ENCODE results near the gene ZDHHC14.

Gene ZDHHC14

GRCh38 chr6:157427969-157428368 lies 47.0 kb downstream of the ZDHHC14 start:
- H3K27me3 Mint-ChIP-seq, result no peaks in the 10 kb centered on the region
- H3K36me3 Mint-ChIP-seq (ENCODE audit: insufficient read depth), result no peaks in the 10 kb centered on the region
- no peaks in the 10 kb centered on the region for H3K9me3 Mint-ChIP-seq
- DNase-seq (ENCODE audit: low spot score in 2 of 2) (no peak), ATAC-seq (replicated peaks; ENCODE audit: extremely low read depth, poor library complexity, severe bottlenecking) (no peak)
- no peak overlapping the region for H3K4me3 Mint-ChIP-seq
- peaks cover 4% of the 10 kb centered on the region for H3K4me1 Mint-ChIP-seq
- H3K27ac Mint-ChIP-seq (ENCODE audit: low read depth), result no peak overlapping the region

GRCh38 chr6:157428427-157429202 lies 47.6 kb downstream of the ZDHHC14 start:
- Mint-ChIP-seq H3K27me3 (no peaks in the 10 kb centered on the region), H3K4me3 (no peak overlapping the region), H3K36me3 (ENCODE audit: insufficient read depth) (no peaks in the 10 kb centered on the region), H3K9me3 (no peaks in the 10 kb centered on the region), H3K4me1 (peaks cover 4% of the 10 kb centered on the region), H3K27ac (ENCODE audit: low read depth) (no peak overlapping the region)
- no peak for ATAC-seq (replicated peaks; ENCODE audit: extremely low read depth, poor library complexity, severe bottlenecking)
- DNase-seq (ENCODE audit: low spot score in 2 of 2), result no peak

DNA sequence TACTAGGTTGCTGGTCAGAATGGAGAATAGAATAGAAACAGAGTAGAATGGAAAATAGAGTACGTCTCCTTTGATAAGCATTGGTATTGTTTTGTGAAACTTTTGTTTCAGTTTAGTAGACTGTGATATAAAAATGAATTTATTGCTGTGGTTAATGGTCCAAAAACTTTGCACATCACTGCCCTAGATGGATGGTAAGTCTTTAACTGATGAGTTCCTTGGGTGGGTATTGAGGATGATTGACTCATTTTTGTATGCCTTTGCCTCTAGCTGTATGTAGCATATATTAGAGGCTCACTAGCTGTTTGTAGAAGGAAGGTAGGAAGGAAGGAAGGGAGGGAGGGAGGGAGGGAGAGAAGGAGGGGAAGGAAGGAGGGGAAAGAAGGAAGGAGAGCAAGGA lies 48.3 kb downstream of the ZDHHC14 start:
- Mint-ChIP-seq H3K4me3 (no peak overlapping the region), H3K27me3 (no peaks in the 10 kb centered on the region), H3K27ac (ENCODE audit: low read depth) (no peak overlapping the region), H3K4me1 (peaks cover 4% of the 10 kb centered on the region), H3K36me3 (ENCODE audit: insufficient read depth) (no peaks in the 10 kb centered on the region), H3K9me3 (no peaks in the 10 kb centered on the region)
- no peak for DNase-seq (ENCODE audit: low spot score in 2 of 2)
- no peak for ATAC-seq (replicated peaks; ENCODE audit: extremely low read depth, poor library complexity, severe bottlenecking)

GRCh38 chr6:157430834-157431233 lies 49.8 kb downstream of the ZDHHC14 start:
- Mint-ChIP-seq H3K4me1 (peaks cover 4% of the 10 kb centered on the region), H3K27ac (ENCODE audit: low read depth) (no peak overlapping the region), H3K4me3 (no peak overlapping the region), H3K36me3 (ENCODE audit: insufficient read depth) (no peaks in the 10 kb centered on the region), H3K9me3 (no peaks in the 10 kb centered on the region), H3K27me3 (no peaks in the 10 kb centered on the region)
- DNase-seq (ENCODE audit: low spot score in 2 of 2) (no peak), ATAC-seq (replicated peaks; ENCODE audit: extremely low read depth, poor library complexity, severe bottlenecking) (no peak)

- no peak for DNase-seq (ENCODE audit: low spot score in 2 of 2)
- Mint-ChIP-seq H3K4me1 (peaks cover 4% of the 10 kb centered on the region), H3K27me3 (no peaks in the 10 kb centered on the region), H3K9me3 (no peaks in the 10 kb centered on the region), H3K36me3 (ENCODE audit: insufficient read depth) (no peaks in the 10 kb centered on the region), H3K27ac (ENCODE audit: low read depth) (no peak overlapping the region), H3K4me3 (no peak overlapping the region)
- no peak for ATAC-seq (replicated peaks; ENCODE audit: extremely low read depth, poor library complexity, severe bottlenecking)
Measured at GRCh38 chr6:157432231-157432891, 51.4 kb downstream of the ZDHHC14 start.

GRCh38 chr6:157432892-157433265 lies 51.9 kb downstream of the ZDHHC14 start:
- no peak for DNase-seq (ENCODE audit: low spot score in 2 of 2)
- no peaks in the 10 kb centered on the region for H3K36me3 Mint-ChIP-seq (ENCODE audit: insufficient read depth)
- H3K4me3 Mint-ChIP-seq, result no peak overlapping the region
- H3K27me3 Mint-ChIP-seq, result no peaks in the 10 kb centered on the region
- H3K4me1 Mint-ChIP-seq, result peaks cover 2% of the 10 kb centered on the region
- ATAC-seq (replicated peaks; ENCODE audit: extremely low read depth, poor library complexity, severe bottlenecking), result no peak
- no peaks in the 10 kb centered on the region for H3K9me3 Mint-ChIP-seq
- no peak overlapping the region for H3K27ac Mint-ChIP-seq (ENCODE audit: low read depth)

GRCh38 chr6:157433678-157434081 lies 52.7 kb downstream of the ZDHHC14 start:
- H3K4me1 Mint-ChIP-seq, result no peaks in the 10 kb centered on the region
- H3K4me3 Mint-ChIP-seq, result no peak overlapping the region
- ATAC-seq (replicated peaks; ENCODE audit: extremely low read depth, poor library complexity, severe bottlenecking), result no peak
- H3K27me3 Mint-ChIP-seq, result no peaks in the 10 kb centered on the region
- H3K36me3 Mint-ChIP-seq (ENCODE audit: insufficient read depth), result no peaks in the 10 kb centered on the region
- H3K9me3 Mint-ChIP-seq, result no peaks in the 10 kb centered on the region
- no peak overlapping the region for H3K27ac Mint-ChIP-seq (ENCODE audit: low read depth)
- no peak for DNase-seq (ENCODE audit: low spot score in 2 of 2)

DNA sequence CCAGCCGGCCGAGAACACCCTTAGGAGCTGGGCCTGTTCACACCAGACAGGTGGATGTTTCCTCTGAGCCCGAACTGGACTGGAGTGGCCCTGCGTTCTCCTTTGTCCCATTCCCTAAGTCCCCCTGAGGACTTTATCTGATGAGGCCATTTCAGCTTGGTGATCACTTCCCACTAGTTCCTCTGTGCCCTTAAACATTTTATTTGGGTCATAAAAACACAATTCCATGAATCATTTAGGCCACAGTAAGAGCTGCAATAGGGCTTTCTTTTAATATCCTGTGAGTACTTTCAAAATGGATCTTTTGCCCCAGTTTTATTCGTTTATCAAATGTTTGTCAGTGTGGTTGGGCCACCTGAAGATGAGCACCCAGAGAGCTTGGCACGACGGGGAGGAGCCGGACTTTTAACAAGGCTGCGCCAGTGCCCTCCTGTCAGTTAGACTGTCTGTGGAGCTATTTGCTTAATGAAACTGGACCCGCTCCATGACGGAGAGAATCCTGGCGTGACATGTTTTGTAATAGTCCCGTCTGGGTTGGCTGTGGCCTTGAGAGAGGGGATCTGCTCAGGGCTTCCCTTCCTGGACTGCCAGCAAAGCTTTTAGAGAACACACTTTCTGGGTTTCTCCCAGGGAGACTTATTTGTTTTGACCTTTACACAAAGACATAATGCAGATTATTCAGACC lies 53.5 kb downstream of the ZDHHC14 start:
- no peak overlapping the region for H3K4me3 Mint-ChIP-seq

GRCh38 chr6:157436219-157436943 lies 55.4 kb downstream of the ZDHHC14 start:
- H3K27ac Mint-ChIP-seq (ENCODE audit: low read depth), result no peak overlapping the region

More for the DNA sequence above, 53.5 kb downstream of the ZDHHC14 start:
- ATAC-seq (replicated peaks; ENCODE audit: extremely low read depth, poor library complexity, severe bottlenecking) (no peak), DNase-seq (ENCODE audit: low spot score in 2 of 2) (no peak)
- H3K27ac Mint-ChIP-seq (ENCODE audit: low read depth), result no peak overlapping the region
- H3K4me1 Mint-ChIP-seq, result no peaks in the 10 kb centered on the region
- no peaks in the 10 kb centered on the region for H3K9me3 Mint-ChIP-seq
- no peaks in the 10 kb centered on the region for H3K36me3 Mint-ChIP-seq (ENCODE audit: insufficient read depth)
- H3K27me3 Mint-ChIP-seq, result no peaks in the 10 kb centered on the region

GRCh38 chr6:157436944-157437336 lies 56.0 kb downstream of the ZDHHC14 start:
- H3K36me3 Mint-ChIP-seq (ENCODE audit: insufficient read depth), result no peaks in the 10 kb centered on the region
- DNase-seq (ENCODE audit: low spot score in 2 of 2) (no peak), ATAC-seq (replicated peaks; ENCODE audit: extremely low read depth, poor library complexity, severe bottlenecking) (no peak)
- H3K4me3 Mint-ChIP-seq, result no peak overlapping the region
- no peaks in the 10 kb centered on the region for H3K9me3 Mint-ChIP-seq
- no peaks in the 10 kb centered on the region for H3K4me1 Mint-ChIP-seq
- no peak overlapping the region for H3K27ac Mint-ChIP-seq (ENCODE audit: low read depth)
- H3K27me3 Mint-ChIP-seq, result no peaks in the 10 kb centered on the region

More at GRCh38 chr6:157436219-157436943, 55.4 kb downstream of the ZDHHC14 start:
- no peak overlapping the region for H3K4me3 Mint-ChIP-seq
- H3K9me3 Mint-ChIP-seq, result no peaks in the 10 kb centered on the region
- ATAC-seq (replicated peaks; ENCODE audit: extremely low read depth, poor library complexity, severe bottlenecking), result no peak
- H3K36me3 Mint-ChIP-seq (ENCODE audit: insufficient read depth), result no peaks in the 10 kb centered on the region
- H3K27me3 Mint-ChIP-seq, result no peaks in the 10 kb centered on the region
- no peaks in the 10 kb centered on the region for H3K4me1 Mint-ChIP-seq
- DNase-seq (ENCODE audit: low spot score in 2 of 2), result no peak

DNA sequence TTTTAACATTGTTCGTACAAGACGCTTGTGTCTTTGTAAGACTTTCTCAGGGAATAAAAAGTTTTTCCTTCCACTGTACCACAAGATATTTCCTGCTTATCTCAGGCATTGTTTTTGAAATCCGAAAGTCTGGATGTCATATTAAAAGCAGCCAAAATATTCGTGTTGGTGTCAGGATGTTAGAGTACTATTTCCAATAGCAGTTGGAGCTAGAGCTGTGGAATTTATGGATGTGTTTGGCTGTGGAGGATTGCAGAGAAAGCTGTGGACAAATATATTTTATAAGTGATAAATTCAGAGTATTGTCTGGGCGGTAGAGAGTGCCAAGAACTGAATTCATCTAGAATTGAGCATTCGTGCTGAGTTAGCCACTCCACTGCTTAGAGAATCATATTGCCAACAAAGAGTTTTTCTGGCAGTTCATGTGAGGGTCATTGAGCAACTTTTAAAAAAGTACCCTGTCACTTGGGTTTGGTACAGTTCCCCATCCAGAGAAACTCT lies 57.7 kb downstream of the ZDHHC14 start:
- no peak for ATAC-seq (replicated peaks; ENCODE audit: extremely low read depth, poor library complexity, severe bottlenecking)
- peaks cover 2% of the 10 kb centered on the region for H3K36me3 Mint-ChIP-seq (ENCODE audit: insufficient read depth)
- no peak overlapping the region for H3K27ac Mint-ChIP-seq (ENCODE audit: low read depth)
- no peak for DNase-seq (ENCODE audit: low spot score in 2 of 2)
- H3K9me3 Mint-ChIP-seq, result no peaks in the 10 kb centered on the region
- H3K4me3 Mint-ChIP-seq, result no peak overlapping the region
- H3K27me3 Mint-ChIP-seq, result no peaks in the 10 kb centered on the region
- H3K4me1 Mint-ChIP-seq, result peaks cover 9% of the 10 kb centered on the region

DNA sequence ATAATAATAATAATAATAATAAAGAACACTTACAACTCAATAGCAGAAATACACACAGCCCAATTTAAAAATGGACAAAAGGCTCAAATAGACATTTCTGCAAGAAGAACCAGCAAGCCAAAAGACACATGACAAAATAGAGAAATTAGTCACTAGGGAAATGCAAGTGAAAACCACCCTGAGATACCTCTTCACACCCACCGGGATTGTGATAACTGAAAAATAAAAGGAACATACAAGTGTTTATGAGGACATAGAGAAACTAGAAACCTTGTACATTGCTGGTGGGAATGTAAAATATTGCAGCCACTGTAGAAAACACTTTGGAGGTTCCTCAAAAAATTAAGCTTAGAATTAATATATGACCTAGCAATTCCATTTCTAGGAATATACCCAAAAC lies 59.2 kb downstream of the ZDHHC14 start:
- ATAC-seq (replicated peaks; ENCODE audit: extremely low read depth, poor library complexity, severe bottlenecking), result no peak
- Mint-ChIP-seq H3K27ac (ENCODE audit: low read depth) (no peak overlapping the region), H3K4me3 (no peak overlapping the region), H3K27me3 (no peaks in the 10 kb centered on the region), H3K36me3 (ENCODE audit: insufficient read depth) (peaks cover 2% of the 10 kb centered on the region), H3K4me1 (peaks cover 10% of the 10 kb centered on the region), H3K9me3 (no peaks in the 10 kb centered on the region)
- no peak for DNase-seq (ENCODE audit: low spot score in 2 of 2)

Data from central memory CD8-positive, alpha-beta T cell (primary cell).